ENCODE results near the gene PLK5.

Gene PLK5

DNA sequence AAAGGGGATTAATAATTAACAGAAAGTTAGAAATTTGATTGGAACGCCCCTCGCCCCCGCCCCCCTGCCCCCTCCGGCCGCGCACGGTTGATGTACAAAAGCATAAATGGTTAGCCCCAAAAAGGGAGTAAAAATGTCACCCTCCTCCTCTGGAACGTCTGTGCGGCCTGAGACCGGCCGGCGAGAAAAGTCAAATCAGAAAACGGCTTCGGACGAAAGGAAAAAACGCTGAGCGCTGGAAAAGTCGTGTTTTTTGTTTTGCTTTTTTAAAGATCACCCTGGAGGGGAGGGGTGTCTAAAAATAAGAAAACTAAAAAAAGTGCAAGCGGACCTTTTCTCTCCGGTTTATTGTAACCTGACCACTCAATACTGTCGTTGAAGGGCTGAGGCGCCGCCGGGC lies 31.1 kb downstream of the PLK5 start:
- no peak for TF ChIP-seq CREB1 (IDR thresholded peaks at IDR 0.05; ENCODE audit: low read depth)
- TF ChIP-seq, protein P1, sequence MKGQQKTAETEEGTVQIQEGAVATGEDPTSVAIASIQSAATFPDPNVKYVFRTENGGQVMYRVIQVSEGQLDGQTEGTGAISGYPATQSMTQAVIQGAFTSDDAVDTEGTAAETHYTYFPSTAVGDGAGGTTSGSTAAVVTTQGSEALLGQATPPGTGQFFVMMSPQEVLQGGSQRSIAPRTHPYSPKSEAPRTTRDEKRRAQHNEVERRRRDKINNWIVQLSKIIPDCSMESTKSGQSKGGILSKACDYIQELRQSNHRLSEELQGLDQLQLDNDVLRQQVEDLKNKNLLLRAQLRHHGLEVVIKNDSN (IDR thresholded peaks at IDR 0.05): no peak

DNA sequence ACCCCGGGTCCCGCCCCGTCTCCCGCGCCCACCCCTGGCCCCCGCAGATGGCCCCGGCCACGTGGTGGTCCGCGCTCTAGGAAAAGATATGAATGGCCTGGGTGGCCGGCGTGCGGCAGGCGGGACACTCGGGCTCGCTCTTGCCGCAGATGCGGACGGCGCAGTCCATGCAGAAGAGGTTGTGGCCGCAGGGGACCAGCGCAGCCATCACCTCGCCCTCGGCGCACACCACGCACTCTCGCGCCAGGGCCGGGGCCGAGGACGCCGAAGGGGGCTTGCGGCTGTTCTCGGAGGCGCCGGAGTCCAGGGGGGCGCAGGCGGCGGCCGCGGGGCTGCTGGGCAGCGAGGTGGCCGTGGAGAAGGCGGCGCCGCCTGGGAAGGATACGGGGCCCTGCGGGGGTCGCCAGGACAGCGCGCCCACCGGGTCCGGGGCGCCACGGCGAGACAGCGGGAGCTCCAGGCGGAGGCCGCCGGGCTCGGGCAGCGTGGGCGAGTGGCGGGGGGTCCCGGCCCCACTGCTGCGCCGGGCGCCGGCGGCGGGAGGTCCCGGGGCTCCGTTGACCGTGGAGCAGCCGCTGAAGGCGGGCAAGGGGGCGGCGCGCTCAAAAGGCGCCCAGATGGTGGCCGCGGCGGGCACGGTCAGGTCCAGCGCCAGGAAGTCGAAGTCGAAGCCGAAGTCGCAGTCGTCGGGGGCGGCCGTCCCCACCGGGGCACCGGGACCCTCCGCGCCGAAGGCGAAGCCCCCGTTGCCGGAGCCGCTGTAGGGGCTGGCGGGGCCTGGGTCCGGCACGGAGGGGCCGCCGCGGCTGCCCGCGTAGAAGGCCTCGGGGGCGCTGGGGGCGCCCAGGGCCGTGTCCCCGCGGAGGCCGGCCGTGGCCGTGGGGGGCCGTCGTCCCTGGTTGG lies 31.9 kb downstream of the PLK5 start:
- TF ChIP-seq EP300 (IDR thresholded peaks at IDR 0.05; ENCODE audit: borderline replicate concordance) (no peak), CREB1 (IDR thresholded peaks at IDR 0.05; ENCODE audit: low read depth) (no peak), TCF12 (IDR thresholded peaks at IDR 0.05; ENCODE audit: low read depth) (no peak), NFIC (IDR thresholded peaks at IDR 0.05) (no peak), RAD21 (IDR thresholded peaks at IDR 0.05; ENCODE audit: low read depth) (no peak), CEBPB (IDR thresholded peaks at IDR 0.05) (no peak)
- TF ChIP-seq, protein P2, sequence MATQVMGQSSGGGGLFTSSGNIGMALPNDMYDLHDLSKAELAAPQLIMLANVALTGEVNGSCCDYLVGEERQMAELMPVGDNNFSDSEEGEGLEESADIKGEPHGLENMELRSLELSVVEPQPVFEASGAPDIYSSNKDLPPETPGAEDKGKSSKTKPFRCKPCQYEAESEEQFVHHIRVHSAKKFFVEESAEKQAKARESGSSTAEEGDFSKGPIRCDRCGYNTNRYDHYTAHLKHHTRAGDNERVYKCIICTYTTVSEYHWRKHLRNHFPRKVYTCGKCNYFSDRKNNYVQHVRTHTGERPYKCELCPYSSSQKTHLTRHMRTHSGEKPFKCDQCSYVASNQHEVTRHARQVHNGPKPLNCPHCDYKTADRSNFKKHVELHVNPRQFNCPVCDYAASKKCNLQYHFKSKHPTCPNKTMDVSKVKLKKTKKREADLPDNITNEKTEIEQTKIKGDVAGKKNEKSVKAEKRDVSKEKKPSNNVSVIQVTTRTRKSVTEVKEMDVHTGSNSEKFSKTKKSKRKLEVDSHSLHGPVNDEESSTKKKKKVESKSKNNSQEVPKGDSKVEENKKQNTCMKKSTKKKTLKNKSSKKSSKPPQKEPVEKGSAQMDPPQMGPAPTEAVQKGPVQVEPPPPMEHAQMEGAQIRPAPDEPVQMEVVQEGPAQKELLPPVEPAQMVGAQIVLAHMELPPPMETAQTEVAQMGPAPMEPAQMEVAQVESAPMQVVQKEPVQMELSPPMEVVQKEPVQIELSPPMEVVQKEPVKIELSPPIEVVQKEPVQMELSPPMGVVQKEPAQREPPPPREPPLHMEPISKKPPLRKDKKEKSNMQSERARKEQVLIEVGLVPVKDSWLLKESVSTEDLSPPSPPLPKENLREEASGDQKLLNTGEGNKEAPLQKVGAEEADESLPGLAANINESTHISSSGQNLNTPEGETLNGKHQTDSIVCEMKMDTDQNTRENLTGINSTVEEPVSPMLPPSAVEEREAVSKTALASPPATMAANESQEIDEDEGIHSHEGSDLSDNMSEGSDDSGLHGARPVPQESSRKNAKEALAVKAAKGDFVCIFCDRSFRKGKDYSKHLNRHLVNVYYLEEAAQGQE (IDR thresholded peaks at IDR 0.05; ENCODE audit: low read depth): no peak

GRCh38 chr19:1556390-1557070 lies 32.7 kb downstream of the PLK5 start:
- TF ChIP-seq YY1 (IDR thresholded peaks at IDR 0.05; ENCODE audit: low read depth): no peak

DNA sequence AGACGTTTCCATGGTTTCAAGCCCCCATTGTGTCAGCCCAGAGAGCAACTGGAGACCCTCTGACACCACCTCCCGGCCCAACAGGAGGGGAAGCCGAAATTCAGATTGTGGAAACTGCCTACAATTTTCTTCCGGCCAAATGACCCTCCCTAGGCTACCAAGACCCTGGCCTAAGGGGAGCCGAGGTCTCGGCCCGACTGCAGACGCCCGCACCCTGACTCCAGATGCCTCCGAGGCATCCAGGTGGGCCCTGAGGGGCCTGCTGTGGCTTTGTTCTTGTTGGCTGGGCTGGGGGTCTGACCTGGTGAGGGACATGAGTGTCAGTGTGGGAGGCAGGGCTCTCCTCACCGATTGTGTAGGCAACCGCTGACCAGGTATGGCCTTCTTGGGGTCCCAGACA lies 34.7 kb downstream of the PLK5 start:
- no peak for TF ChIP-seq TCF12 (IDR thresholded peaks at IDR 0.05; ENCODE audit: low read depth)
- no peak for TF ChIP-seq RAD21 (IDR thresholded peaks at IDR 0.05; ENCODE audit: low read depth)
- TF ChIP-seq CEBPB (IDR thresholded peaks at IDR 0.05): no peak
- no peak for TF ChIP-seq TEAD4 (IDR thresholded peaks at IDR 0.05)
- no peak for TF ChIP-seq NFIC (IDR thresholded peaks at IDR 0.05)
- no peak for TF ChIP-seq ZBTB7A (IDR thresholded peaks at IDR 0.05; ENCODE audit: low read depth)
- TF ChIP-seq EP300 (IDR thresholded peaks at IDR 0.05; ENCODE audit: borderline replicate concordance): no peak
- TF ChIP-seq, protein P1 (IDR thresholded peaks at IDR 0.05): no peak
- TF ChIP-seq FOXM1 (IDR thresholded peaks at IDR 0.05; ENCODE audit: borderline replicate concordance, low read depth): no peak
- no peak for TF ChIP-seq CREB1 (IDR thresholded peaks at IDR 0.05; ENCODE audit: low read depth)
- TF ChIP-seq YY1 (IDR thresholded peaks at IDR 0.05; ENCODE audit: low read depth): no peak
- TF ChIP-seq MAX (IDR thresholded peaks at IDR 0.05): no peak
- no peak for TF ChIP-seq EGR1 (IDR thresholded peaks at IDR 0.05)
- no peak for TF ChIP-seq TAF1 (IDR thresholded peaks at IDR 0.05; ENCODE audit: low read depth)
- TF ChIP-seq, protein P2 (IDR thresholded peaks at IDR 0.05; ENCODE audit: low read depth): no peak

DNA sequence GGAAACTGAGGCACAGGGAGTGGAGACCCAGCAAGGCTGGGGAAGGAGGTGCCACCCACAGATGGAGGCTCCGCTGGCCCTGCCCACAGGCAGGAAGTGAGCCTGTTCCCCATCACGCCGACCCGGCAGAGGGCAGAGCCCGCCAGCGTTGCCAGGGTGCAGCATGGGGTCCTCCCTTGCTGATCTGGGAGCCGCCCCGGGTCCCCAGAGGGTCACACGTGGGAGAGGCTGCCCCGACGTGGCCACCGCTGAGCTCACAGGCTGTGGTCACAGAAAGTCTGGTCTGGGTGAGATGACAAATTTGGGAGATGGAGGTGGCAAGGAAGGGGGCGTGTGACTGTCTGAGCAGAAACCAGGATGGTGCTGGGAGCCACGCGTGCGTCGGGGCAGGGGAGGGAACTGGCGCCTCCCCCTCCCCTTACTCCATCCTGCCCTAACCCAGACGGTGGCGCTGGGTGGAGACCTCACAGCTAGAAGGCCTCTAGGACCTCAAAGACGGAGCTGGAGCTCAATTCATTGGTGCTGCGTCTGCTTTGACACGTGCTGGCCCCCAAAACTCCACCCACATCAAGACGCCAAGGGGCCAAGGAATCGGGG lies 36.5 kb downstream of the PLK5 start:
- TF ChIP-seq MAX (IDR thresholded peaks at IDR 0.05) (no peak), TCF12 (IDR thresholded peaks at IDR 0.05; ENCODE audit: low read depth) (no peak), TAF1 (IDR thresholded peaks at IDR 0.05; ENCODE audit: low read depth) (no peak), CREB1 (IDR thresholded peaks at IDR 0.05; ENCODE audit: low read depth) (no peak), FOXM1 (IDR thresholded peaks at IDR 0.05; ENCODE audit: borderline replicate concordance, low read depth) (no peak), CEBPB (IDR thresholded peaks at IDR 0.05) (no peak), NFIC (IDR thresholded peaks at IDR 0.05) (no peak)
- TF ChIP-seq, protein P2 (IDR thresholded peaks at IDR 0.05; ENCODE audit: low read depth): no peak

Data from Ishikawa (cell line).